ENCODE measurements around the gene FRMD5. TPM values are rescaled to one million over a fixed set of nuclear protein-coding genes. Genes with fewer than 3 reads are reported as not detected.

Gene FRMD5
- polyA plus RNA-seq, 1 donor from 2014 or later = 25.8 TPM

GRCh38 chr15:44144992-44145391 lies 50.1 kb downstream of the FRMD5 start:
- H3K9me3 ChIP-seq (ENCODE audit: low read length) = no peaks in the 10 kb centered on the region
- H3K27me3 ChIP-seq (ENCODE audit: insufficient read depth, low read depth, low read length) = no peaks in the 10 kb centered on the region
- TF ChIP-seq CTCF (IDR thresholded peaks at IDR 0.05; ENCODE audit: poor library complexity, severe bottlenecking) (no peak), RAD21 (conservative IDR thresholded peaks at IDR 0.05) (no peak), REST (IDR thresholded peaks at IDR 0.05; ENCODE audit: borderline replicate concordance) (no peak), EZH2 (IDR thresholded peaks at IDR 0.05; ENCODE audit: borderline replicate concordance, insufficient read depth, low read length, poor library complexity, severe bottlenecking) (no peak), TAF1 (IDR thresholded peaks at IDR 0.05; ENCODE audit: low read depth) (no peak), EP300 (conservative IDR thresholded peaks at IDR 0.05; ENCODE audit: poor library complexity, severe bottlenecking) (no peak)
- peaks cover 4% of the 10 kb centered on the region for H3K79me2 ChIP-seq (replicated peaks; ENCODE audit: insufficient read depth, low read length)
- no peak overlapping the region for H2AFZ ChIP-seq (ENCODE audit: low read depth, low read length)
- no peak overlapping the region for H3K9ac ChIP-seq (ENCODE audit: low read length)
- no peaks in the 10 kb centered on the region for H4K20me1 ChIP-seq (ENCODE audit: insufficient read depth)
- no peak overlapping the region for H3K4me3 ChIP-seq (ENCODE audit: low read length)
- no peaks in the 10 kb centered on the region for H3K36me3 ChIP-seq (ENCODE audit: insufficient read depth, low read length)
- no peaks in the 10 kb centered on the region for H3K9me2 ChIP-seq (ENCODE audit: insufficient read depth, low read length)
- H3K4me2 ChIP-seq (ENCODE audit: low read length) = no peak overlapping the region
- H3F3A ChIP-seq (ENCODE audit: insufficient read depth, low read length, poor library complexity, severe bottlenecking) = no peaks in the 10 kb centered on the region
- no peak overlapping the region for H3K27ac ChIP-seq (ENCODE audit: low read length)

GRCh38 chr15:44144184-44144583 lies 50.9 kb downstream of the FRMD5 start:
- Histone ChIP-seq H3K9ac (ENCODE audit: low read length) (no peak overlapping the region), H3K9me3 (ENCODE audit: low read length) (no peaks in the 10 kb centered on the region), H3K9me2 (ENCODE audit: insufficient read depth, low read length) (no peaks in the 10 kb centered on the region), H2AFZ (ENCODE audit: low read depth, low read length) (no peak overlapping the region), H3F3A (ENCODE audit: insufficient read depth, low read length, poor library complexity, severe bottlenecking) (no peaks in the 10 kb centered on the region), H3K79me2 (replicated peaks; ENCODE audit: insufficient read depth, low read length) (peaks cover 6% of the 10 kb centered on the region), H3K27ac (ENCODE audit: low read length) (no peak overlapping the region), H3K4me3 (ENCODE audit: low read length) (no peak overlapping the region), H4K20me1 (ENCODE audit: insufficient read depth) (no peaks in the 10 kb centered on the region), H3K27me3 (ENCODE audit: insufficient read depth, low read depth, low read length) (no peaks in the 10 kb centered on the region), H3K4me2 (ENCODE audit: low read length) (no peak overlapping the region), H3K36me3 (ENCODE audit: insufficient read depth, low read length) (no peaks in the 10 kb centered on the region)
- TF ChIP-seq REST (IDR thresholded peaks at IDR 0.05; ENCODE audit: borderline replicate concordance) = no peak
- no peak for TF ChIP-seq EP300 (conservative IDR thresholded peaks at IDR 0.05; ENCODE audit: poor library complexity, severe bottlenecking)
- TF ChIP-seq POLR2AphosphoS5 (IDR thresholded peaks at IDR 0.05) = no peak
- TF ChIP-seq CTCF (IDR thresholded peaks at IDR 0.05; ENCODE audit: poor library complexity, severe bottlenecking) = no peak
- no peak for TF ChIP-seq EZH2 (IDR thresholded peaks at IDR 0.05; ENCODE audit: borderline replicate concordance, insufficient read depth, low read length, poor library complexity, severe bottlenecking)
- no peak for TF ChIP-seq SMC3 (conservative IDR thresholded peaks at IDR 0.05; ENCODE audit: poor library complexity)
- TF ChIP-seq MXI1 (conservative IDR thresholded peaks at IDR 0.05; ENCODE audit: poor library complexity, severe bottlenecking) = no peak
- no peak for TF ChIP-seq TAF1 (IDR thresholded peaks at IDR 0.05; ENCODE audit: low read depth)
- no peak for TF ChIP-seq RAD21 (conservative IDR thresholded peaks at IDR 0.05)

Data from neural cell (in vitro differentiated cells).